HL-60 (cell line): ENCODE measurements around the gene HPCAL1.

Experiments used
- DNase-seq, 2 experiments: peaks; one replicate each; pipeline ENCODE4 v3.0.0-alpha.2; 2010 to 2020; ENCODE audit warnings: low read depth in 1 of 2, low spot score in 1 of 2
- H3K27ac ChIP-seq: fragments of 250-450 bp; sonication (Bioruptor Pico); replicated peaks from 2 replicates; pipeline ENCODE4 v1.5.1; 2020; ENCODE audit warnings: mild to moderate bottlenecking, moderate library complexity
- H3K27me3 ChIP-seq: fragments of 250-450 bp; sonication (Bioruptor Pico); 2 replicates; pipeline ENCODE4 v1.5.1; 2021; ENCODE audit warnings: mild to moderate bottlenecking, moderate library complexity; ENCODE audit not compliant: insufficient read depth, poor library complexity, severe bottlenecking
- H3K4me3 ChIP-seq: replicated peaks from 2 replicates; pipeline ENCODE4 v1.5.1; 2011; ENCODE audit warnings: mild to moderate bottlenecking, control low read depth, low read length; ENCODE audit not compliant: insufficient read depth
- GABPA ChIP-seq: IDR thresholded peaks from 2 replicates; pipeline ENCODE4 v1.6.1; 2012; ENCODE audit warnings: low read depth
- POLR2AphosphoS5 ChIP-seq: IDR thresholded peaks from 2 replicates; pipeline ENCODE4 v1.6.1; 2012; ENCODE audit warnings: low read depth
- SPI1 ChIP-seq: IDR thresholded peaks from 2 replicates; pipeline ENCODE4 v1.6.1; 2012; ENCODE audit warnings: low read depth, mild to moderate bottlenecking, borderline replicate concordance
- TF ChIP-seq, protein P1 (sequence below): IDR thresholded peaks from one replicate; pipeline ENCODE4 v1.5.1; 2011; ENCODE audit warnings: low read length, control low read depth, inconsistent platforms; ENCODE audit not compliant: insufficient read depth
- TF ChIP-seq, protein P2 (sequence below): IDR thresholded peaks from 2 replicates; pipeline ENCODE4 v1.6.1; 2012; ENCODE audit warnings: low read depth; ENCODE audit not compliant: insufficient replicate concordance

Gene HPCAL1

DNA sequence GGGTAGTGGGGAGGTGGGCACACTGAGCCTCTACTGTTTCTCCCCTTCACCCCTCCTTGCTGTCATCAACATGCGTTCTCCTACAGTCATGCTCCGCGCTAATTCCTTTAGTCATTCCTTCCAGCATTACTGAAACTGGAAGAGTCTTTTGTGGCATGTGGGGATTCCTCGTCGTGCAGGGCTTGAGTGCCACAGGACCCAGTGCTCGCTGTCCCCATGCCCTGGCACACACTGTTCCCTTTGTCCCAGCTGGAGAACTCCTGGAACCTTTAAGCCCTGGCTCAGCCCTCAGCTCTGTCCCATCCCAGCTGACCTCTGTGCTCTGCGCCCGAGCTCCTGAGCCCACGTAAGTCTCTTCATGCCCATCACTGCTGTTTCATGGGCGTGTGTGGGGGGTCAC lies 103.3 kb downstream of the HPCAL1 start:
- peak overlapping the region; percentile 75; the same call in 1 of the 2 replicates for H3K27ac ChIP-seq
- no peak overlapping the region for H3K4me3 ChIP-seq
- TF ChIP-seq GABPA: no peak
- TF ChIP-seq, protein P1, sequence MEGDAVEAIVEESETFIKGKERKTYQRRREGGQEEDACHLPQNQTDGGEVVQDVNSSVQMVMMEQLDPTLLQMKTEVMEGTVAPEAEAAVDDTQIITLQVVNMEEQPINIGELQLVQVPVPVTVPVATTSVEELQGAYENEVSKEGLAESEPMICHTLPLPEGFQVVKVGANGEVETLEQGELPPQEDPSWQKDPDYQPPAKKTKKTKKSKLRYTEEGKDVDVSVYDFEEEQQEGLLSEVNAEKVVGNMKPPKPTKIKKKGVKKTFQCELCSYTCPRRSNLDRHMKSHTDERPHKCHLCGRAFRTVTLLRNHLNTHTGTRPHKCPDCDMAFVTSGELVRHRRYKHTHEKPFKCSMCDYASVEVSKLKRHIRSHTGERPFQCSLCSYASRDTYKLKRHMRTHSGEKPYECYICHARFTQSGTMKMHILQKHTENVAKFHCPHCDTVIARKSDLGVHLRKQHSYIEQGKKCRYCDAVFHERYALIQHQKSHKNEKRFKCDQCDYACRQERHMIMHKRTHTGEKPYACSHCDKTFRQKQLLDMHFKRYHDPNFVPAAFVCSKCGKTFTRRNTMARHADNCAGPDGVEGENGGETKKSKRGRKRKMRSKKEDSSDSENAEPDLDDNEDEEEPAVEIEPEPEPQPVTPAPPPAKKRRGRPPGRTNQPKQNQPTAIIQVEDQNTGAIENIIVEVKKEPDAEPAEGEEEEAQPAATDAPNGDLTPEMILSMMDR: no peak
- no peak for TF ChIP-seq POLR2AphosphoS5
- TF ChIP-seq, protein P2, sequence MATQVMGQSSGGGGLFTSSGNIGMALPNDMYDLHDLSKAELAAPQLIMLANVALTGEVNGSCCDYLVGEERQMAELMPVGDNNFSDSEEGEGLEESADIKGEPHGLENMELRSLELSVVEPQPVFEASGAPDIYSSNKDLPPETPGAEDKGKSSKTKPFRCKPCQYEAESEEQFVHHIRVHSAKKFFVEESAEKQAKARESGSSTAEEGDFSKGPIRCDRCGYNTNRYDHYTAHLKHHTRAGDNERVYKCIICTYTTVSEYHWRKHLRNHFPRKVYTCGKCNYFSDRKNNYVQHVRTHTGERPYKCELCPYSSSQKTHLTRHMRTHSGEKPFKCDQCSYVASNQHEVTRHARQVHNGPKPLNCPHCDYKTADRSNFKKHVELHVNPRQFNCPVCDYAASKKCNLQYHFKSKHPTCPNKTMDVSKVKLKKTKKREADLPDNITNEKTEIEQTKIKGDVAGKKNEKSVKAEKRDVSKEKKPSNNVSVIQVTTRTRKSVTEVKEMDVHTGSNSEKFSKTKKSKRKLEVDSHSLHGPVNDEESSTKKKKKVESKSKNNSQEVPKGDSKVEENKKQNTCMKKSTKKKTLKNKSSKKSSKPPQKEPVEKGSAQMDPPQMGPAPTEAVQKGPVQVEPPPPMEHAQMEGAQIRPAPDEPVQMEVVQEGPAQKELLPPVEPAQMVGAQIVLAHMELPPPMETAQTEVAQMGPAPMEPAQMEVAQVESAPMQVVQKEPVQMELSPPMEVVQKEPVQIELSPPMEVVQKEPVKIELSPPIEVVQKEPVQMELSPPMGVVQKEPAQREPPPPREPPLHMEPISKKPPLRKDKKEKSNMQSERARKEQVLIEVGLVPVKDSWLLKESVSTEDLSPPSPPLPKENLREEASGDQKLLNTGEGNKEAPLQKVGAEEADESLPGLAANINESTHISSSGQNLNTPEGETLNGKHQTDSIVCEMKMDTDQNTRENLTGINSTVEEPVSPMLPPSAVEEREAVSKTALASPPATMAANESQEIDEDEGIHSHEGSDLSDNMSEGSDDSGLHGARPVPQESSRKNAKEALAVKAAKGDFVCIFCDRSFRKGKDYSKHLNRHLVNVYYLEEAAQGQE: no peak
- no peak for TF ChIP-seq SPI1
- no peaks in the 10 kb centered on the region for H3K27me3 ChIP-seq
- DNase-seq: no peak

DNA sequence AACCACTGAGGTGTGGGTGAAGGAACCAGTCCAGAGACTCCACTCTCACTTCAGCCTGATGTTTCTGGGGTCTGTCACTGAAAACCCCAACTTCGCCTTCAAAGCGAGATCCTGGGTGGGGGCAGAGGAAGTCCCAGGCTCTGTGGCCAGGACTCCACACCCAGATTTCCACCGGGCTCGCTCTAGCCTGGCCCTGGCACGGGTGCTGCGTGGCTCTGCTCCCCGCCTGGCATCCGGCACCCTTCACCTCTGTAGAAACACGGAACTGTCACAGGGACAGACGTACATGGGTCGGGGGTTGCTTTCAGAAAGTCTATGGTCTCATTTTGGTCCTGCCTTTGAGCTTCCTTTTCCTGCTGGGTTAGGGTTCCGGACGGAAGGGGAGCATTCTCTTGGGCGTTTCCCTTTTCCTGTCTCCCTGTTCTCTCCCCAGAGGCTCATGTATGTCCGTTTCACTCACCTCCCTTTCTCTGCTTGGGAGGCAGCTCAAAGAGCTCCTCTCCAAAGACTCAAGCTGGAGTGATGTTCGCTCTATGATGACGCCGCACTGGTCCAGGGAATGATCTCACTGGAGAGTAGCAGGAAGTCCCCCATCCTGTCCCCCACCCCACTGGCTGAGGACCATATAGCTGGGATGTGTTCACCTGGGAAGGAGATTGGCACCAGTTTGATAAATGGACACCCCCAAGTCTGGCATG lies 103.9 kb downstream of the HPCAL1 start:
- DNase-seq: no peak
- TF ChIP-seq POLR2AphosphoS5 (no peak), GABPA (no peak), SPI1 (no peak)
- TF ChIP-seq, protein P2: no peak
- TF ChIP-seq, protein P1: no peak
- H3K27ac ChIP-seq: peak overlapping the region; percentile 75
- no peaks in the 10 kb centered on the region for H3K27me3 ChIP-seq
- no peak overlapping the region for H3K4me3 ChIP-seq

DNA sequence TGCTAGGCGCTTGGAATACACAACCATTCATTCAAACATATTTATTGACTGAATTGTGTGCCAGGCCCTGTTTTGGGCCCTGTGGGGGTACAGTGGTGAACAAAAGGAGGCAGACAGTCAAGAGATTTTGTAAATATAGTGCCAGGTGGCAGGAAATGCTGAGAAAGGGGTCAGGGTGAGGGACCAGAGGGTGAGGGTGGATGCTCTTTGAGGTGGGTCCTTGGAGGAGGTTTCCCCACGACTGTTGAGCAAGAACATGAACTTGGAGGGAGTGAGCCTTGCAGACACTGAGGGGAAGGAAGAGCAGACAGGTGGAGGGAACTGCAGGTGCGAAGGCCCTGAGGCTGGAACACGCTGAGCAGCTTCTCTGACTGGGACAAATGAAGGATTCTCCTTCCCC lies 104.7 kb downstream of the HPCAL1 start:
- no peak for TF ChIP-seq GABPA
- peak; percentile 31; the same call in 1 of the 2 replicates for TF ChIP-seq POLR2AphosphoS5
- no peak for TF ChIP-seq SPI1
- H3K27ac ChIP-seq: peak overlapping the region; percentile 75
- H3K4me3 ChIP-seq: no peak overlapping the region
- DNase-seq: peak in 1 of 2 experiments; percentile 62
- H3K27me3 ChIP-seq: no peaks in the 10 kb centered on the region

DNA sequence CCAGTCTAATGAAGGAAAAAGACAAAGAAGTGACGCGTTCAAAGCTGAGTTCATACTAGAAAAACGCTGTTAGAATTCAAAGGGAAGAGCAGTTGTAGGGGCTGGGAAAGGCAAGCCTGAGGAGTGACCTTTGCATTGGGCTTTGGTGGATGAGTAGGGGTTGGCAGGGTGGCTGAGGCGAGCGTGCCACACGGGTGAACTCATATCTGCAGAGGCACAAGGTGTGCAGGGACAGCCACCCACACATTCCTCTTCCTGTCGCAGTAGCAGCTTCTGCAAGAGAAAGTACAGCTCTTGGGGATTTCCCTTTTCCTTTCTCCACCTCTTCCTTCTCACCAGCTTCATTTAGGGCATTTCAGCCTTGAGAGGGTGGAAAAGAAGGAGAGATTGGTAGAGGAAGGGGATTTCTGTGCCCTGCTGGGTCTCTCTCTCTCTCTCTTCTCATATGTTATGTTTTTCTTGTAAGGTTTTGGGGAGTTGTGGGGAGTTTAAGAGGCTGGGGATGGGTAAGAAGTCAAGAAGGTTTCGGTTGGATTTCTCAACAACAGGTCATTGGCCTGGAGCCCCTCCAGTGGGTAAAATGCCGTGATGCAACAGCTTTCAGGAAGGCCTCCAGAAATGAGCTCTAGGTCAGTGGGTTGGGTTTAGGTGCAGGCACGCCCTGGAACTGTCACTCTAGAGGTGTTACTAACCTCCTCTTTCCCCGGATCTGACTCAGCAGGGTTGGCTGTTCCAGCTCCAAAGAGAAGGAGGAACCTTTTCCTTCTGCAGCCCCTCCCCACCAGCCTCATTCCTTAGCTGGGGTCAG lies 105.3 kb downstream of the HPCAL1 start:
- TF ChIP-seq, protein P1: no peak
- TF ChIP-seq POLR2AphosphoS5 (peak; percentile 66), GABPA (no peak), SPI1 (peak; percentile 45; the same call in 1 of the 2 replicates)
- Histone ChIP-seq H3K27me3 (no peaks in the 10 kb centered on the region), H3K27ac (peak overlapping the region; percentile 75), H3K4me3 (no peak overlapping the region)
- peak; percentile 95 to 97 for DNase-seq
